ENCODE measurements around the gene ELOVL6.
"Not testable (repeated sequence)": the region's sequence is repeated elsewhere in the genome, so short reads cannot be mapped to it uniquely, and the experiment has no call there.

ELOVL6 gene

GRCh38 chr4:110196206-110196870, 2.1 kb downstream of the ELOVL6 start:
- DNase-seq, result peak; percentile 37

- no peak for DNase-seq
Observed at GRCh38 chr4:110195561-110196205, 2.7 kb downstream of the ELOVL6 start.

DNA sequence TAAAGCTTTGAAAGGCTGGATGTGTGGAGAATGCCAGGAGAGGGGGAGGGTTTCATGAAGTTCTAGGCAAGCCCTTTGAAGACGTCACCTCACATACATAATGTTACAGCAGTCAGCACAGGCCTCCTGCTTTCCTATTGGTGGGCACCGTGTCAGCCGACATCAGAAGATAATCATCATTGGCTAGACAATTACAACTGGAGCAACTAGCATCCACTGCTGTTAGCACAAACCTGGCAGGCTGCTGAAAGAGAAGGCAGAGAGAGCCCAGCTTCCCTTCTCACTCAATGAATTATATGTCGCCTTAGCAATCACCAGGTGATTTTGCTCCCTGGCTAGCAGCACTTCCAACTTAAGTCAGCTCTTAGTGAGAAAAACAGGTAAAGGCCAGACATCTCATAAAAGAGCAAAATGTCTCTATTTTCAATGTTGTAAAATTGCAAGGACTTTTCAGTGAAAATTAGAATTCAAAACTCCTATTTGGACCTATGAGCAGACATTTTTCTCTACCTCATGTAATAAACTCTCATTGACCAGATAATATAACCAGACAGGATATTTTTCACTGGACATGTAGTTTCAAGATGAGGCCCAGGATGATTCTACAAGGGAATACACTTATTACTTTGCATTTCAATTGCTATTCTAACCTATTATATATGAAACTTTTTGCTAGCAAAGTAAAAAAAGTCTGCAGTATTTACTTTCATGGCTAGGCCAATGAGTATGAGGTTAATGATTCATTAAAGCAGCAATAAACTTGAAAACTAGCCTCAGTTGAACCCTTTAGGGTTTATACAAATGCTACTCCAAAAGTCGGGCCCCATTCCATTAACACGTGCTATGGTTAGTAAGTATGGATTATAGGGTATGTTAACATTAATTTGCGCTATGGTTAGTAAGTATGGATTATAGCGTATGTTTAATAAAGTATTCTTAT, 4.3 kb downstream of the ELOVL6 start:
- DNase-seq, result peak; percentile 69

DNA sequence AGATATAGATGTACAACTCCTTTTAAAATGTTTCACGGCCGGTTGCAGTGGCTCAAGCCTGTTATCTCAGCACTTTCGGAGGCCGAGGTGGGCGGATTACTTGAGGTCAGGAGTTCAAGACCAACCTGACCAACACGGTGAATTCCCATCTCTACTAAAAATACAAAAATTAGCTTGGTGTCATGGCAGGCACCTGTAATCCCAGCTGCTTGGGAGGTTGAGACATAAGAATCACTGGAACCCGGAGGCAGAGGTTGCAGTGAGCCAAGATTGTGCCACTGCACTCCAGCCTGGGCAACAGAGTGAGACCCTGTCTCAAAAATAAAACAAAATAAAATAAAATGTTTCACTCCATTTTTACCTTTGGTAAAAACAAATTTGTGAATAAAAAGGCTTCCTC, 5.1 kb downstream of the ELOVL6 start:
- DNase-seq, result not testable (repeated sequence)

- DNase-seq, result no peak
Observed at GRCh38 chr4:110190249-110190648, 8.2 kb downstream of the ELOVL6 start.

GRCh38 chr4:110188113-110188512, 10.3 kb downstream of the ELOVL6 start:
- DNase-seq, result no peak

GRCh38 chr4:110184791-110185155, 13.6 kb downstream of the ELOVL6 start:
- no peak for DNase-seq

DNA sequence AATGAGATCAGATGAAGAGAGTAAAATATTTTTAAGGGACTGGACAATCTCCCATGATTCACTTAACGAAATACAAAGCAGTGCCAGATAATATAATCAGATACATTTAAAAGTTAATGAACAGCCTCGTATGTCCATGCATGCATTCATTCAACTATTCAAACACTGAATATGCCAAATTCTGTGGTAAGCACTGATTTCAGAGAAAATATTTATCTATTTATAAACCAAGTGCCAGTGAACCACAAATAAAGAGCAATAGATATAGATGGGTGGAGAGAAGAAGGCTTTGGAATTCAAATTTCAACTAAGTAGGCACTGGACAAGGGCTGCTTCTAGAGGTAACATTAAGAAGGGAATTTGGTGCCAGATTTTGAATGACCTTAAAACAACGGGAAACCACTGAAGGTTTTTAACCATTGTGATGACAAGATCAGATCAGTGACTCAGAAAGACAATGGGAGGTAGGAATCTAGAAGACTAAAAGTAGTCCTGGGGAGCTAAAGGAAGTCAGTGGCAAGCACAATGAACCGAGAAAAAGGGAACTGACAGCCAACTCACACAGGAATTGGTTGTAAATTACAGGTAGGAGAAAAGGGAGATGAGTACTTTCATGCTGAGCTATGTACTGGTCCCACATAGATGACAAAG, 14.2 kb downstream of the ELOVL6 start:
- DNase-seq, result no peak

- DNase-seq, result no peak
Observed at GRCh38 chr4:110183643-110184042, 14.8 kb downstream of the ELOVL6 start.

DNA sequence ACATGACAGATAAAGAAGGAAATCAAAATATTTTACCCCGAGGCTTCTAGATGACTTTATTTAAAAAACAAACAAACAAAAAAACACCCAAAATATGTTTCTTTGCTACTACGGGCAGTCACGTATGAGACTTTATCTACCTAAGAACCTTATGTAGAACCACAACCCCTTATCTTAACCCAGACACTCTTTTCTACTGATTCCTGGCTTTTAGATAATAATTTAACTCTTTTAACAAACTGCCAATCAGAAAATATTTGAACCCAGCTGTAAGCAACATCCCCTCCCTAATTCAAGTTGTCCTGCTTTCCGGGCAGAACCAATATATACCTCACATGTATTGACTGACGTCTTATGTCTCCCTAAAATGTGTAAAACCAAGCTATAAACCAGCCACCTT, 15.4 kb downstream of the ELOVL6 start:
- DNase-seq, result no peak

GRCh38 chr4:110181890-110182289, 16.5 kb downstream of the ELOVL6 start:
- no peak for DNase-seq

- no peak for DNase-seq
Observed at GRCh38 chr4:110175634-110176033, 22.8 kb downstream of the ELOVL6 start.

- no peak for DNase-seq
Observed at GRCh38 chr4:110172972-110173371, 25.4 kb downstream of the ELOVL6 start.

DNA sequence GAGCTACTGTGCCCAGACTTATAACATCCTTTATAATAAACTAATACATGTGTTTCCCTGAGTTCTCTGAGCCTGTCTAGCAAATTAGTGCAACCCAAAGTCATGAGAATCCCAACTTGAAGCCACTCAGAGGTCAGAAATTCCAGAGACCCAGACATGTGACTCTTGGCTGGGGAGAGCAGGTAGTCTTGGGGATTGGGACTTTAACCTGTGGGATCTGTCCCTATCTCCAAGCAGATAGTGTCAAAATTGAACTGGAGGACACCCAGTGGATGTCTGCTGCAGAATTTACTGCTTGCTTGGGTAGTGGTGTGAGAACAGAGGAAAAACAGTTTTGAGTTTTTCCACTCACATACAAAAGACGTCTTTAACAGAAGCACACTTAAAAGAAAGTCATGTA, 26.4 kb downstream of the ELOVL6 start:
- DNase-seq, result no peak

- no peak for DNase-seq
Observed at GRCh38 chr4:110170861-110171260, 27.6 kb downstream of the ELOVL6 start.

DNA sequence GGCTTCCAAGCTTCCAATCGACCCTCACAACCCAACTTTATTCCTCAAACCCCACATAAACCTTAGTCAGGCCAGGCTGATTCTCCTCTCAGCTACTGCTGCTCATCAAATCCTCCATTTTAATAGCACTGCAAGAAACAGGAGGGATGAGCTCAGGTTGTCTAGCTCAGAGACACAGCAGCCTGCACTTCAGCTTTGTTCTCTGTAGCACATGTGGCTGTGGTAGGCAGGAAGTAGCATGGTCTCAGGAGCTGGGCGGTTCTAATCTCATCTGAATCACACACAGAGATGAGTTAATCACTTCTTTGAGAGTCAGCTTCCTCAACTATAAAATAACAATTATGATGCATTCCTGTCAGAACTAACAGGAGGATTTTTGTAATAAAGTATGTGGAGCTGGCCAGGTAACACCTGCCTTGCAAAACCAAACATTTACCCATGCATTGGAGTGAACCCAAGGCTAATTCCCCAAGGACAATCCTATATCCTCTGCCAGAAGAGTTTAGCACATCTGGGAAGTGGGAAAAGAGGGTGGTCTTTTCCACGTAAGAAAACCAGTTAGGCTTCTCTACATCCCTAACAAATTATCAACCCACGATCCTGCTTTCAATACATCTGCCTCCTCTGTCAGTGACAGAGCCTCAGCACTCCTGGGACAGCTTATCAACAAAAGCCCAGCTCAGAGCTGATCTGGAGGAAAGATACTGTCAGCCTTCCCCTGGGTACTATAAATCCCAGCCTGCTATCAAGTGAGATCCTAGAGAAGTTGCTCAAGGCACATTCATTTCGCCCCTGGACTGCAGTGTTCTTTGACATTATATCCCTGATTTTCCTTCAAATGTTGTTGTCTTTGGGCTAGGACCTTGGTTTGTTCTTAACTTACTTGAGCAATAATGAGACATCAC, 32.8 kb downstream of the ELOVL6 start:
- peak; percentile 61 for DNase-seq

GRCh38 chr4:110164856-110165255, 33.6 kb downstream of the ELOVL6 start:
- DNase-seq, result no peak

DNA sequence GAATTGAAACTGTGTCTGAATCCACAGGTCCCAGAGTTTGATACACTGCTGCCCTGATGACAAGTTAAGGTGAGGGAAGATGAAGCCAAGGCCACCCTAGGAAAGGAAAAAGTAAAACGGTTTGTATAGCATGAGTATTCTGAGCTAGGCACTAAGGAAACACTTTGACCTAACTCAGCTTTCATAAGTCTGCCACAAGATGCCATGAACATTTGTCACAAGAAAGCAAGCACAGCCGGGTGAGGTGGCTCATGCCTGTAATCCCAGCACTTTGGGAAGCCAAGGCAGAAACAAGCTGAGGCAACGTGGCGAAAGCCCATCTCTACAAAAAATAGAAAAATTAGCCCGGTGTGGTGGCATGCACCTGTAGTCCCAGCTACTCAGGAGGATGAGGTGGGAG, 34.2 kb downstream of the ELOVL6 start:
- DNase-seq, result no peak

DNA sequence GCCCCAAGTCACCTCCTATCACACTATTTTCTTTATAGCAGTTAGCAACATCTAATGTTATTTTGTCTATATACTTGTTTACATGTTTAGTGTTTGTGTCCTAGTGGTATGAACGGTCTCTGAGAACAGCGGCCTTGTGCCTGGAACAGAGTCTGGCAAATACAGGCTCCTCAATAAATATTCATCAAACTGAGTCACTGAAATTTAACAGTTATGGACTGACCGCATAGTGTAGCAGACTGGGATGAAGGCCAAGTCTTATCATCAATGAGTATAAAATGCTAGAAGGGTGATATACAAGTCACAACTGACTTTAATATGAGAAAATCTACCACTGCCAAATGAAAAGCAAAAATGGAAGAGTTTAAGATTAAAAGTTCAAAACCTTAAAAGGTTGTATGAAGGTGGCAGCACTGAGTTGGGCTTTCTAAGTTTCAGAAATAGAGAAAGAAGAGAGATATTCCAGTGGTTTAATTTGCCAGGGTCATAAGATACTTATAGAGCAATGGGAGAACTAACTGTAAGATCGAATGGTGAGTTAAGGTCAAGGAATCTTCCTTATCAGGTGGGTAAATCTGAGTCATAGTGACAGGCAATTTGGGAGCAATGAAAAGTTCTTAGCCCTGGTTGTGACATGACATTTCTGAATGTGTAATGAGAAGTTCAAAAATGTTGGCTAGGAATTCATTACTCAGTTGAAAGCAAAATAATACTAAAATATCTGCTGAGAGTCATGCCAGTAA, 34.9 kb downstream of the ELOVL6 start:
- DNase-seq, result no peak

- DNase-seq, result no peak
Observed at GRCh38 chr4:110160618-110161017, 37.8 kb downstream of the ELOVL6 start.

- no peak for DNase-seq
Observed at GRCh38 chr4:110159541-110159940, 38.9 kb downstream of the ELOVL6 start.
